Stomach (tissue), 9 donors: ENCODE results near the gene UBE2Q2. TPM values are rescaled to one million over a fixed set of nuclear protein-coding genes. Genes with fewer than 3 reads are reported as not detected.

ENCODE experiments used
- DNase-seq, 2 donors: peaks; one replicate each; pipeline versions ENCODE4 v3.0.0 to v3.0.0-alpha.2; 2013 to 2019
- H3K27ac ChIP-seq, 5 donors: fragments of 200-600 bp in 4 of 5; sonication (generic) in 4 of 5; one replicate each; pipeline ENCODE4 v1.5.1; 2013 to 2019; ENCODE audit warnings: mild to moderate bottlenecking in 1 of 5, moderate library complexity in 1 of 5
- H3K27me3 ChIP-seq, 3 donors: fragments of 200-600 bp; sonication (generic); one replicate each; pipeline ENCODE4 v1.5.1; 2017 to 2019; ENCODE audit warnings: mixed run types in 1 of 3
- H3K36me3 ChIP-seq, 4 donors: fragments of 200-600 bp; sonication (generic); 1 replicate in 3 of 4; 2 replicates in 1 of 4; pipeline ENCODE4 v1.5.1; 2016 to 2019
- H3K4me1 ChIP-seq, 4 donors: fragments of 200-600 bp; sonication (generic); one replicate each; pipeline ENCODE4 v1.5.1; 2016 to 2019
- H3K4me3 ChIP-seq, 4 donors: fragments of 200-600 bp; sonication (generic) in 3 of 4; one replicate each; pipeline ENCODE4 v1.5.1; 2016 to 2019; ENCODE audit warnings: mild to moderate bottlenecking in 1 of 4
- H3K9me3 ChIP-seq, 4 donors: fragments of 200-600 bp; sonication (generic); one replicate each; pipeline ENCODE4 v1.5.1; 2016 to 2019
- CTCF ChIP-seq, 7 experiments: fragments of 450-650 bp in 4 of 7; fragments of 200-600 bp in 3 of 7; sonication (generic) in 3 of 7; IDR thresholded peaks; one replicate each; pipeline ENCODE4 v1.5.1; 2016 to 2019; ENCODE audit warnings: antibody characterized with exemption in 7 of 7, control low read depth in 2 of 7, mild to moderate bottlenecking in 1 of 7
- EP300 ChIP-seq: sonication (generic); formaldehyde crosslinking; IDR thresholded peaks from one replicate; pipeline ENCODE4 v1.6.1; 2017; ENCODE audit warnings: antibody characterized with exemption
- POLR2A ChIP-seq, 4 donors: fragments of 450-650 bp; IDR thresholded peaks; one replicate each; pipeline ENCODE4 v1.6.1; 2016; ENCODE audit warnings: antibody characterized with exemption in 4 of 4, control low read depth in 2 of 4, mild to moderate bottlenecking in 1 of 4, moderate library complexity in 1 of 4
- POLR2AphosphoS5 ChIP-seq, 3 donors: sonication (generic); formaldehyde crosslinking; IDR thresholded peaks; one replicate each; pipeline ENCODE4 v1.6.1; 2016; ENCODE audit warnings: antibody characterized with exemption in 3 of 3
- WGBS, 5 donors: extraction: QIAGEN DNeasy Blood & Tissue Kit in 3 of 5; methylation state at CpG; one replicate each; pipeline versions ENCODE4 v1.1.5 to v1.1.7; 2013 to 2018; 5-methylcytosine and 5-hydroxymethylcytosine counted together
- intact Hi-C: fragments of 100-400 bp; cut with DNase I; formaldehyde crosslinking; loops from one replicate; pipeline ENCODE4 v1.15.1; 2023; ENCODE audit warnings: low total_unique reads
- polyA plus RNA-seq, 3 donors: library from polyadenylated mRNA; stranded (reverse); fragments of 200-250 nt; gene quantifications; one replicate each; pipeline ENCODE4 v1.2.3, GENCODE V29; 2013
- total RNA-seq, 5 donors: library from RNA; depleted of rRNA; stranded (reverse); fragments of >200 nt; gene quantifications; one replicate each; pipeline versions ENCODE4 v1.1.0 to v1.2.3, GENCODE V29; 2014 to 2016
- donor health status: healthy with polysubstance abuse.
- donor health status: Bipolar disorder and iron deficiency.
- donor health status: healthy.

The UBE2Q2 gene
- total and polyA plus RNA-seq, 8 donors, result 9.0 to 52.0 (median 33.8) TPM

DNA sequence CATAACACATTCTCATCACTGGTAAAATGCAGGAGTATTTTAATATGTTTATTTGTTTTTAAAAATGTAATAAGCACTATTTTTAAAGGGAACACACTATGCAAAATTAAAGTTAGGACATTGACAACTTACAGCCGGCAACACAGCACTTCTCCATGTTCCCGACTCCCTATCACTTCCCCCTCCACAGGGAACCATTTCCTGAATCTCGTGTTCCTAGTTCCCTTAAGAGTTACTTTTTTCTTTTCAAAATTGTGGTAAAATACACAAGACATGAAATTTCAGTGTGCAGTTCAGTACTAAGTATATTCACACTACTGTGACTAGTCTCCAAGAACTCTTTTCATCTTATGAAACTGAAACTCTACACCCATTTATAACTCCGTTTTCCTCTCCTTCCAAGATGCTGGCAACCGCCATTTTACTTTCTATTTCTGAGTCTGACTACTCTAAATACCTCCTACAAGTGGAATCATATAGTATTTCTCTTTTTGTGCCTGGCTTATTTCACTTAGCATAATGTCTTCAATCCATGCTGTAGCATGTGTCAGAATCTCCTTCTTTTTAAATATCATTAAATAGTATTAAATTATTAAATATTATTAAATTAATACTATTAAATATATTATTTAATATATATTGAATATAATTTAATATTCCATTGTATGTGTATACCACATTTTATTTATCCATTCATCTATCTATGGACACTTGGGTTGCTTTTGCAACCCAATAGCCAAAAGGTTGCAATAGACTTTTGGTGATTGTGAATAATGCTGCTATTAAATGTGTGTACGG lies 25.9 kb upstream of the UBE2Q2 start:
- TF ChIP-seq POLR2A (IDR thresholded peaks at IDR 0.05), result no peak
- intact Hi-C loops, result no loop called here
- H3K27ac ChIP-seq, result no peak overlapping the region

DNA sequence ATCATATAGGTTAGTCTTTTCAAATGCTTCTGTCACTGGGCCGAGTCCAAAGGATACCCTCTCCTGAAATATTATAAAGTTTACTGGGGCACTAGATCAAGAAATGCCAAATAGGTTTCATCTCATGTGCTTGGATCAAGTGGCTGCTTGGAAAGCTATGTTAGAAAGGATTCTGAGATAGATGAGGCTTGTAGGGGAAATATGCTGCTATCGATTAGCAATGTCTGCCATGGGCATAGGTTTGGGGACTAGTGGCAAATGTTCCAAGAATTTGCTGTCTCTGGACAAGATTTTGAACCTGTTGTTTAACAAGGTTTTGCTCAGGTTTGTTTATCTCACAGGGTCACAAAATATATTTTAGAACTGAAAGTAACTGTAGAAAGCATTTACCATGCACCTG lies 23.0 kb upstream of the UBE2Q2 start:
- TF ChIP-seq EP300 (no peak), CTCF (IDR thresholded peaks at IDR 0.05) (no peak), POLR2AphosphoS5 (IDR thresholded peaks at IDR 0.05) (no peak), POLR2A (IDR thresholded peaks at IDR 0.05) (no peak)
- intact Hi-C loops, result no loop called here
- no peaks in the 10 kb centered on the region for H3K27me3 ChIP-seq

More for the DNA sequence above, 25.9 kb upstream of the UBE2Q2 start:
- no peak for DNase-seq
- Histone ChIP-seq H3K36me3 (no peaks in the 10 kb centered on the region), H3K4me1 (no peaks in the 10 kb centered on the region), H3K4me3 (peak overlapping the region in 3 of 4 donors; percentile 8 to 25 (median 10)), H3K27me3 (no peaks in the 10 kb centered on the region), H3K9me3 (no peaks in the 10 kb centered on the region)
- WGBS, 5 donors, result 58 to 68% (median 63%) methylated on average over 6 of the region's 6 CpGs

DNA sequence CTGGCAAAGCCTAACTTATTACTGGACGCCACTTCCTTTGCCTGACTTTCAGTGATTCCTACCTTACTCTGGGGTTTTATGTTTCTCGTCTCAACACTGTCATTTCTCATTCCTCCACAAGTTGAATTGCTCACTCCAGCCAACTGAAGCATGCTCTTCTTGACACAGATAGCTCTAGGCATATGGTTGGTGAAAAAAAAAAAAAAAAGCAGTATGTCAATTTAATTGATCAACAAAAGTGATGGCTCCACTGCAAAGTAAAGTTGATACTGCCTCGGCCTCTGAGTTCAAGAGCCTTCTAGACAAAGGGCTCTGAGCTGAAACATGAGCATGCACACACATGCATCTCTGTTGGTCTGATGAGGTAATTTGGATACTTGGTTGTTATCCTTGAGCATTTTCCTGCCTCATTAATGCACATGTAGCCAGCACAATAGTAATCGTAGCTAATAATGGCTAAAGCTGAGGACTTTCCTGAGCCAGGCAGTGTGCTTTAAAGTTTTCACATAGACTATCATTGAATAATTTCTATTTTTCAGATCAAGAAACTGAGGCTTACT lies 21.4 kb upstream of the UBE2Q2 start:
- H3K27me3 ChIP-seq, result no peaks in the 10 kb centered on the region
- no peaks in the 10 kb centered on the region for H3K9me3 ChIP-seq
- WGBS, 5 donors, result 89 to 96% (median 94%) methylated on average over 4 of the region's 4 CpGs
- H3K27ac ChIP-seq, result no peak overlapping the region
- intact Hi-C loops, result no loop called here
- no peak for DNase-seq
- no peaks in the 10 kb centered on the region for H3K4me1 ChIP-seq
- H3K36me3 ChIP-seq, result no peaks in the 10 kb centered on the region
- TF ChIP-seq EP300 (no peak), POLR2AphosphoS5 (IDR thresholded peaks at IDR 0.05) (no peak), CTCF (IDR thresholded peaks at IDR 0.05) (no peak), POLR2A (IDR thresholded peaks at IDR 0.05) (no peak)
- no peak overlapping the region for H3K4me3 ChIP-seq

More for the DNA sequence above, 23.0 kb upstream of the UBE2Q2 start:
- 84 to 98% (median 96%) methylated on average over 2 of the region's 2 CpGs for WGBS, 5 donors
- DNase-seq, result no peak
- Histone ChIP-seq H3K4me1 (no peaks in the 10 kb centered on the region), H3K4me3 (no peak overlapping the region), H3K9me3 (no peaks in the 10 kb centered on the region), H3K36me3 (no peaks in the 10 kb centered on the region), H3K27ac (no peak overlapping the region)

DNA sequence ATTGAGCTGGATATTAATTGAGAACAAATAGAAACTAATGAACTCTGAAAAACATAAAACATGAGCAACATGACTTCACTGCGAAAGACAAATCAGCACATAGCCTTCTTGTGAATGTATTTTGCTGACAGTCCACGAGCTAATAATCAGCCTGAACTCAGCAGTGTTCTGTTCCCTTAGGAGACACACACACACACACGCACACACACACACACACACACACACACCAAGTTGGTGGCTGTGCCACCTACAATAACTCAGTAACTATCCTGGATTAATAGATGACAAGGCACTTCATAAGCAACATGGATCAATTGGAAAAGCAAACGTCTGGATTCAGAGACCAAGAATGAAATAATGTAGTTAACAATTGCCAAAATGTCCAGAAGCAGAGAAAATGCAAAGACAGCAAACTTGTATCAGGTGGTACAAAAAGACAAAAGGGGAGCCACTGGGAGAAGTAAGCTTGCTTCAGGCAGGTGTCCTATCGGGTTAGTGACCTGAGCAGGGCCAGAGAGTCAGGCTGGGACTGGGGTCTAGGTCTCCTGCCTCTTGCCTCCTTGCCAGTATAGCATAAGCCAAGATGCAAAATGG lies 20.5 kb upstream of the UBE2Q2 start:
- H3K36me3 ChIP-seq, result no peaks in the 10 kb centered on the region
- no peaks in the 10 kb centered on the region for H3K9me3 ChIP-seq
- no peaks in the 10 kb centered on the region for H3K27me3 ChIP-seq
- no peak overlapping the region for H3K4me3 ChIP-seq
- intact Hi-C loops, result no loop called here
- DNase-seq, result no peak
- 74 to 80% (median 78%) methylated on average over 5 of the region's 5 CpGs for WGBS, 5 donors
- TF ChIP-seq CTCF (IDR thresholded peaks at IDR 0.05) (no peak), EP300 (no peak), POLR2AphosphoS5 (IDR thresholded peaks at IDR 0.05) (no peak), POLR2A (IDR thresholded peaks at IDR 0.05) (no peak)
- no peak overlapping the region for H3K27ac ChIP-seq
- no peaks in the 10 kb centered on the region for H3K4me1 ChIP-seq
